KOPT-K1 (cell line): ENCODE data around the gene C1QTNF4.

Source experiments
- H3K27ac ChIP-seq: fragments of 200-600 bp; sonication (generic); 2 replicates; pipeline ENCODE4 v1.5.1; 2016; ENCODE audit warnings: antibody characterized with exemption, mild to moderate bottlenecking, low read depth, low read length; ENCODE audit not compliant: poor library complexity, severe bottlenecking
- H3K36me3 ChIP-seq: fragments of 200-600 bp; sonication (generic); 2 replicates; pipeline ENCODE4 v1.5.1; 2017; ENCODE audit warnings: antibody characterized with exemption, mild to moderate bottlenecking, low read length, moderate library complexity; ENCODE audit not compliant: insufficient read depth
- H3K9me3 ChIP-seq: fragments of 200-600 bp; sonication (generic); 2 replicates; pipeline ENCODE4 v1.5.1; 2017; ENCODE audit warnings: antibody characterized with exemption, low read length, mild to moderate bottlenecking; ENCODE audit not compliant: insufficient read depth, poor library complexity, severe bottlenecking

C1QTNF4 gene

DNA sequence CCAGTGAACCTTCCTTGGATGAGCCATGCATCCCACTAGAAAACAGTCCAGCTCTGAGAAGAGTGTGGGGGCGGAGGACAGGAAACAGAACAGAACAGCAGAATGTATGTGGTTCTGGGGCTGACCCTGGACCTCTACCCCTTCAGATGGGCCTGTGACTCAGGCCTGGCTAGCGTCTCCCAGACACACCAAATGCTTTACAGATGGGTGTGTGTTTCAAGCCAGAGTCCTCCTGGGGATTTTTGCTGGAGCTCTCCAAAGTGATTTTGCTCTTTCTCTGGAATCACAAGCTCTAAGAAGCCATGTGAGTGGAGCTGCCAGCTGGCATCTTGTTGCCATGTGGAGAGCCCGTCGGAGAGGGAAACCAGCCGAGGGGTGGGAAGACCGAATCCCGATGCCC, 13.2 kb upstream of the C1QTNF4 start:
- Histone ChIP-seq H3K27ac (no peak overlapping the region), H3K36me3 (peaks cover 53% of the 10 kb centered on the region), H3K9me3 (no peaks in the 10 kb centered on the region)

DNA sequence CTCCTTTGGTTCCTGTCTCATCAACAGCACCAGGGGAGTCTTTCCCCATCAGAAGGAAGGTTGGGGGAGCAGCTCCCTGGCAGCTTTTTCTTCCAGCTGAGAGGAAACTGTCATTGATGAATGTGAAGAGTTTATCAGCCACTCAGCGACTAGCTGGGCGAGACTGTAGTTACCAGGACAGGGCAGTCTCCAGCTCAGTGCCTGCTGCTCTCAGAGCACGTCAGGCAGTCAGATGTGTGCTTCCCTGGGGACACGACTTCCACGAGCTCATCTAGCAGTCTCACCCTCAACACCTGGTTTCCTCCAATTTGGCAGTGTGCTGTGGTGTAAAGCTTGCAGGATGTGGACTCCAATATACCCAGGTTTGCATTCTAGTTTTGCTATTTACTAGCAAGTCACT, 12.5 kb upstream of the C1QTNF4 start:
- no peaks in the 10 kb centered on the region for H3K9me3 ChIP-seq
- peaks cover 49% of the 10 kb centered on the region for H3K36me3 ChIP-seq
- no peak overlapping the region for H3K27ac ChIP-seq

DNA sequence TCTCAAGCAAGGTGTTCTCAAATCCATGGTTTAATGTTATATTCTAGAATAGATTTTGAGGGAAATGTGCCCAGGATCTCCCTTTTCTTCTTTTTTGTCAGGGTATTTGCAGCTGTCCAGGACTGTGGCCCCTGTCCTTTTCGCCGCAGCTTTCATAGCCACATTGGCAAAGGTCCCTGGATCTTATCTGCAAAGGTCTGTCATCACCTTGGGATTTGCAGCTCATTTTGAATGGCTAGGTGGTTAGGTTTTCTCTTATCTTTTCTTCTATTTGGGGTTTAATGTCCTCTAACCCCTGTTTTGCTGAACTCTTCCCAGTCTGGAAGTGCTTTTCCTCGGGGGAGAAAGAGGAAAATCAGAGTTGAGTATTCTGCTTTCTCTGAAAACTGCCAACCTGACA, 11.7 kb upstream of the C1QTNF4 start:
- Histone ChIP-seq H3K36me3 (peaks cover 41% of the 10 kb centered on the region), H3K9me3 (no peaks in the 10 kb centered on the region), H3K27ac (no peak overlapping the region)

GRCh38 chr11:47603295-47603694, 9.1 kb upstream of the C1QTNF4 start:
- peaks cover 27% of the 10 kb centered on the region for H3K36me3 ChIP-seq
- H3K27ac ChIP-seq: no peak overlapping the region
- H3K9me3 ChIP-seq: no peaks in the 10 kb centered on the region

DNA sequence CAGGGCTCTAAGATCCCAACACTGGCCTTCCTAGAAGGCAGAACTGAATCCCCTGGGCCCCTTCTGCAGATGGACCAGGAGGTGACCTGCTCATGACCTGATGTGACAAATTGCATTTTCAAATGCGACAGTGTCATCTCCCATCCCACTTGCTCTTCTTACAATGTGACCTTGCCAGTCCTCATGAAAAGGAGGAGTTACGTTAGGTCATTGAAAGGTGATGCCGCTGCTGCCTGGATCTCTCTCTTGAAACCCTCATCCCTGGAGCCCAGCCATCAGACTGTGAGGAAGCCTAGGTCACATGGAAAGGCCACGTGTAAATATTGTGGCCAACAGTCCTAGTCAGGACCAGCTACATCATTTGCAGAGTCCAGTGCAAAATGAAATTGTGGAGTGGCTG, 5.7 kb upstream of the C1QTNF4 start:
- H3K36me3 ChIP-seq: no peaks in the 10 kb centered on the region
- H3K27ac ChIP-seq: no peak overlapping the region
- H3K9me3 ChIP-seq: no peaks in the 10 kb centered on the region

DNA sequence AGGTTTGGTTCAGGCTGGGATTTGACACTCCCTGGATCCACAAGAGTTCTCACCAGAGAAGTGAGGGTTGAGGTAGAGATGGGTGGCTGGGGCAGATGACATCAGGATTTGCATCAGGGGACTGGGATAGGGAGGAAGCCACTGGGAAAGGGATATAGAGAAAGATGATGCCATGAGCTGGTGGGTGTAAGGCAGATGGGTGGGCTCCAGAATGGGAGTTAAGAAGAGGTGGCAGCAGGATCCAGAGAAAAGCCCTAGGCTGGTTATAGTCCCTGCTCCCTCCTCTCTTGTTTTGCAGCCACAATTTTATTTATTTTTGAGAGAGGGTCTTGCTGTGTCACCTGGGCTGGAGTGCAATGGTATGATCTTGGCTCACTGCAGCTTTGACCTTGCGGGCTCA, 1.8 kb upstream of the C1QTNF4 start:
- Histone ChIP-seq H3K27ac (no peak overlapping the region), H3K36me3 (no peaks in the 10 kb centered on the region), H3K9me3 (no peaks in the 10 kb centered on the region)

GRCh38 chr11:47595029-47595428, 818 bp upstream of the C1QTNF4 start:
- Histone ChIP-seq H3K36me3 (no peaks in the 10 kb centered on the region), H3K9me3 (no peaks in the 10 kb centered on the region), H3K27ac (no peak overlapping the region)

GRCh38 chr11:47593492-47593933, 698 bp downstream of the C1QTNF4 start:
- Histone ChIP-seq H3K27ac (no peak overlapping the region), H3K36me3 (no peaks in the 10 kb centered on the region), H3K9me3 (no peaks in the 10 kb centered on the region)

- no peaks in the 10 kb centered on the region for H3K9me3 ChIP-seq
- H3K27ac ChIP-seq: peak overlapping the region; percentile 84
- no peaks in the 10 kb centered on the region for H3K36me3 ChIP-seq
Observed at GRCh38 chr11:47592970-47593369, 1.2 kb downstream of the C1QTNF4 start.

DNA sequence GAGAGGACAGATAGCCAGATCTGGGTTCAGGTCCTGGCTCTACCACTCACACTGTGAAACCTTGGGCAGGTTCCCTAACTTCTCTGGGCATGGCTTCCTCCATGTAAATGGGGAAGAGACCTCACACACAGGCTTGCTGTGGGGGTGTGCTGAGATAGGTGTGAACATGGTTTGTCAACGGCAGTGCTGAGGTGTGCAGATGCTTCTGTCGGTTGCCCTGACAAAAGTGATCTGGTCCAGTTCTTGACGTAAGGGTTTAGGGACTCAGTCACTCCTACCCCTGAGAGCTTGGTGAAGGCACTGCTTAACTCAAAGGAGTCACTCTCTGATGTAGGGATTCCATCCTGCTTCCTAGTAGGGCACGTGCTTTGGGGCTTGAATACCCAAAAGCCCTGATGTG, 2.0 kb downstream of the C1QTNF4 start:
- H3K9me3 ChIP-seq: no peaks in the 10 kb centered on the region
- no peaks in the 10 kb centered on the region for H3K36me3 ChIP-seq
- H3K27ac ChIP-seq: peak overlapping the region; percentile 84

DNA sequence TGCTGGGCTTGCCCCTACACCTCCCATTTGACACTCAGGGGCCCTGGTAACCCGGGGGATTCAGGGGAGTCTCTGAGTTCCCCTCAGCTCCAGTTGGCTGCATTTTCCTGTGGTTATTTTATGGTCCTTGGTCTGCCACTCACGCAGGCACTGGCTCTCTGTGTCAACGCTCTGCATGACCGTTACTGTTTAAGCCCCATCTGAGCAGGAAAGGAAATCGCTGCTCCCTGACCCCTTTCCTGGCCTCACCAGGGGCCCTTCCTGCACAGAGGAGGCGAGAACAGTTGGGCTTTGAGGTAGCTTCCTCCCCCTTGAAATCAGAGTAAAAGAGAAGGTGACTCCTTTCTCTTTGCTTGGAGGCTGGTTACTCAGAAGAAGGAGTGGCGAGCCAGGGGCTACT, 2.4 kb downstream of the C1QTNF4 start:
- Histone ChIP-seq H3K27ac (peak overlapping the region; percentile 84), H3K36me3 (no peaks in the 10 kb centered on the region), H3K9me3 (no peaks in the 10 kb centered on the region)

- Histone ChIP-seq H3K9me3 (no peaks in the 10 kb centered on the region), H3K36me3 (peaks cover 13% of the 10 kb centered on the region; the same call in 1 of the 2 replicates), H3K27ac (peak overlapping the region; percentile 84)
Observed at GRCh38 chr11:47589977-47590861, 4.0 kb downstream of the C1QTNF4 start.

GRCh38 chr11:47589584-47589976, 4.6 kb downstream of the C1QTNF4 start:
- Histone ChIP-seq H3K36me3 (peaks cover 19% of the 10 kb centered on the region), H3K9me3 (no peaks in the 10 kb centered on the region), H3K27ac (no peak overlapping the region)

DNA sequence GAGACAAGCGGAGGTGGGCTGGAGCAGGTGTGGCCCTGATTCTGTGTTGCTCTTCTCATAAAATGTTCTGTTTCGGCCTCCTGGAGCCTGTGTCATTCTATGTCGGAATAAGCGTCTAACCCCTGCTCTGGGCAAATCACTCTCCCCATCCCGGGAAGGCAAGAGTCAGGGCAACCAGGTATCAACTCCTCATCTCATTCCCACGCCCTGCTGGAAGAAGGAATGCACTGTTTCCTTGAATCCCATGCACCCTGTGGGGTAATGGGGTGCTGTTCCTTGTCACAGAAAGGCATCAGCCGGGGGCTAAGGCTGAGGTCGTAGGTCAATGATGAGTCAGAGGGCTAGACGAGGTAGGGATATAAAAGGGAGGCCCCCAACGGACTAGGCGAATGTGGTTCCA, 5.1 kb downstream of the C1QTNF4 start:
- H3K9me3 ChIP-seq: no peaks in the 10 kb centered on the region
- peaks cover 24% of the 10 kb centered on the region for H3K36me3 ChIP-seq
- no peak overlapping the region for H3K27ac ChIP-seq

- Histone ChIP-seq H3K9me3 (no peaks in the 10 kb centered on the region), H3K36me3 (peaks cover 36% of the 10 kb centered on the region), H3K27ac (no peak overlapping the region)
Observed at GRCh38 chr11:47587723-47588326, 6.4 kb downstream of the C1QTNF4 start.
